ENCODE results near the gene TPPP3. TPM values are rescaled to one million over a fixed set of nuclear protein-coding genes. Genes with fewer than 3 reads are reported as not detected.

The TPPP3 gene
- total and polyA plus RNA-seq, 9 of the 15 experiments (the other 6 are each of a cell fraction or from before 2014, with no cell fraction given), result 0.13 to 0.50 (median 0.36) TPM; not detected in 2

DNA sequence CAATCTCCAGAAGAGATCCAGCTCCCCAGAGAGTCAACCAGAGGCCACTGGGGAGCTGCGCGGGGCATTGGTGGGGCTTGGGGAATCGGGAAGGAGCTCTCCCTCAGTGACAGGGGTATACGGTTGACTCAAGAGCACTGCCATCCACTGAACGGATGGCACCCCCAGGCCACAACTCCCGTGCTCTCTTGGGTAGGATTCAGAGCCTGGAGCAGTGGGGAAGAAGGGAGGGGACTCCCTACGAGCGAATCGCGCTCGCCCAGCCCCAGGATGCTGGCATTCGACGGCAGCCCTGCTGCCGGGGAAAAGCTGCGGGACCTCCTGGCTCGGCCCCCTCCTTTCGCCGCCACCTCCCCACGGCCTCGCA is 473 bp upstream of the TPPP3 start:
- H3K9me3 ChIP-seq (replicated peaks; ENCODE audit: control insufficient read depth, insufficient read depth, low read depth, low read length), result no peaks in the 10 kb centered on the region
- no peak for DNase-seq (ENCODE audit: extremely low read depth in 1 of 4, low spot score in 3 of 4)
- TF ChIP-seq PPARD (CRISPR knock-in tag; IDR thresholded peaks at IDR 0.05) (no peak), NCOA6 (IDR thresholded peaks at IDR 0.05) (peak; percentile 63; the same call in 1 of the 2 replicates)
- H3K79me2 ChIP-seq (ENCODE audit: control insufficient read depth, insufficient read depth, low read length), result no peaks in the 10 kb centered on the region
- 40% methylated on average over 15 of the region's 20 CpGs for WGBS (ENCODE audit: insufficient coverage, low coverage, missing lambda C conversion rate)
- no peak for ATAC-seq
- H3K4me1 ChIP-seq (replicated peaks in 1 of 2; ENCODE audit: control insufficient read depth in 2 of 2, insufficient read depth in 2 of 2, low read length in 2 of 2), result peaks cover 19 to 83% of the 10 kb centered on the region in 2 experiments
- ChIA-PET CTCF (ENCODE audit: low intra/inter-chr PET ratio) (interaction anchor here (0.9 kb wide), 1 partner anchor 21 kb away, joined by 5 read pairs; no protein-coding TSS in a partner anchor), POLR2A (interaction anchor here (0.7 to 1.5 kb wide), 2 partner anchors 12 to 70 kb away, joined by 3 read pairs; no protein-coding TSS in a partner anchor)
- intact Hi-C loops (cut with micrococcal nuclease), result loop anchor here (10.0 kb wide), 1 partner anchor 49 kb away; no protein-coding TSS in a partner anchor
- no peak overlapping the region for H3K27ac ChIP-seq (ENCODE audit: extremely low read depth, low read depth, low read length)
- peak overlapping the region in 1 of 2 experiments; percentile 82; a peak in 2 of 4 replicates for H3K9ac ChIP-seq (ENCODE audit: insufficient read depth in 1 of 2, low read depth in 2 of 2, low read length in 2 of 2)
- FAIRE-seq, result no peak
- no TSS peak for BruUV-seq (replicated peaks)
- peak overlapping the region; percentile 84 for H2AFZ ChIP-seq (ENCODE audit: low read depth, low read length)
- H4K20me1 ChIP-seq (replicated peaks; ENCODE audit: control insufficient read depth, insufficient read depth, low read length), result no peaks in the 10 kb centered on the region
- H3K9me1 ChIP-seq (ENCODE audit: control insufficient read depth, insufficient read depth, low read length), result no peaks in the 10 kb centered on the region
- peaks cover 2 to 39% of the 10 kb centered on the region in 2 experiments; a peak in 3 of 5 replicates for H3K27me3 ChIP-seq (ENCODE audit: control insufficient read depth in 2 of 2, insufficient read depth in 2 of 2, low read length in 2 of 2)
- in situ Hi-C loops (cut with MboI), result no loop called here
- peak overlapping the region; percentile 19 for H3K4me2 ChIP-seq (ENCODE audit: insufficient read depth, low read length)
- H3K4me3 ChIP-seq, result no peak overlapping the region
- H3K36me3 ChIP-seq (ENCODE audit: control insufficient read depth, insufficient read depth, low read length), result no peaks in the 10 kb centered on the region

- no TSS peak for BruUV-seq (replicated peaks)
- intact Hi-C loops (cut with micrococcal nuclease), result loop anchor here (10.0 kb wide), 1 partner anchor 48 kb away; no protein-coding TSS in a partner anchor
- TF ChIP-seq HNRNPL (IDR thresholded peaks at IDR 0.05; ENCODE audit: low read depth, low read length), result no peak
- TF ChIP-seq KAT7 (CRISPR knock-in tag; IDR thresholded peaks at IDR 0.05; ENCODE audit: borderline replicate concordance), result no peak
- TF ChIP-seq, protein P1, sequence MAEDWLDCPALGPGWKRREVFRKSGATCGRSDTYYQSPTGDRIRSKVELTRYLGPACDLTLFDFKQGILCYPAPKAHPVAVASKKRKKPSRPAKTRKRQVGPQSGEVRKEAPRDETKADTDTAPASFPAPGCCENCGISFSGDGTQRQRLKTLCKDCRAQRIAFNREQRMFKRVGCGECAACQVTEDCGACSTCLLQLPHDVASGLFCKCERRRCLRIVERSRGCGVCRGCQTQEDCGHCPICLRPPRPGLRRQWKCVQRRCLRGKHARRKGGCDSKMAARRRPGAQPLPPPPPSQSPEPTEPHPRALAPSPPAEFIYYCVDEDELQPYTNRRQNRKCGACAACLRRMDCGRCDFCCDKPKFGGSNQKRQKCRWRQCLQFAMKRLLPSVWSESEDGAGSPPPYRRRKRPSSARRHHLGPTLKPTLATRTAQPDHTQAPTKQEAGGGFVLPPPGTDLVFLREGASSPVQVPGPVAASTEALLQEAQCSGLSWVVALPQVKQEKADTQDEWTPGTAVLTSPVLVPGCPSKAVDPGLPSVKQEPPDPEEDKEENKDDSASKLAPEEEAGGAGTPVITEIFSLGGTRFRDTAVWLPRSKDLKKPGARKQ (CRISPR knock-in tag; IDR thresholded peaks at IDR 0.05), result no peak
Observed at GRCh38 chr16:67392301-67393059, 818 bp downstream of the TPPP3 start.

More at GRCh38 chr16:67392301-67393059, 818 bp downstream of the TPPP3 start:
- H2AFZ ChIP-seq (ENCODE audit: low read depth, low read length), result peak overlapping the region; percentile 80
- FAIRE-seq (no peak), ATAC-seq (no peak), DNase-seq (ENCODE audit: extremely low read depth in 1 of 4, low spot score in 3 of 4) (no peak)
- 37% methylated on average over 16 of the region's 18 CpGs for WGBS (ENCODE audit: insufficient coverage, low coverage, missing lambda C conversion rate)
- peaks cover 9 to 51% of the 10 kb centered on the region in 2 experiments for H3K27me3 ChIP-seq (ENCODE audit: control insufficient read depth in 2 of 2, insufficient read depth in 2 of 2, low read length in 2 of 2)
- H3K79me2 ChIP-seq (ENCODE audit: control insufficient read depth, insufficient read depth, low read length), result no peaks in the 10 kb centered on the region
- peak overlapping the region; percentile 72 for H3K4me2 ChIP-seq (ENCODE audit: insufficient read depth, low read length)
- H3K36me3 ChIP-seq (ENCODE audit: control insufficient read depth, insufficient read depth, low read length), result no peaks in the 10 kb centered on the region
- ChIA-PET CTCF (ENCODE audit: low intra/inter-chr PET ratio) (no interaction called here), POLR2A (interaction anchor here (0.7 to 1.5 kb wide), 4 partner anchors 11 to 370 kb away, joined by 3 to 4 read pairs (median 3); no protein-coding TSS in a partner anchor)
- H4K20me1 ChIP-seq (replicated peaks; ENCODE audit: control insufficient read depth, insufficient read depth, low read length), result no peaks in the 10 kb centered on the region
- no peaks in the 10 kb centered on the region for H3K9me1 ChIP-seq (ENCODE audit: control insufficient read depth, insufficient read depth, low read length)
- peaks cover 19 to 72% of the 10 kb centered on the region in 2 experiments for H3K4me1 ChIP-seq (replicated peaks in 1 of 2; ENCODE audit: control insufficient read depth in 2 of 2, insufficient read depth in 2 of 2, low read length in 2 of 2)
- no peak overlapping the region for H3K4me3 ChIP-seq
- H3K9me3 ChIP-seq (replicated peaks; ENCODE audit: control insufficient read depth, insufficient read depth, low read depth, low read length), result no peaks in the 10 kb centered on the region
- in situ Hi-C loops (cut with MboI), result no loop called here
- no peak overlapping the region for H3K27ac ChIP-seq (ENCODE audit: extremely low read depth, low read depth, low read length)
- H3K9ac ChIP-seq (ENCODE audit: insufficient read depth in 1 of 2, low read depth in 2 of 2, low read length in 2 of 2), result peak overlapping the region in 1 of 2 experiments; percentile 86; a peak in 2 of 4 replicates

Data from K562 (cell line).